Nephron progenitor cell (in vitro differentiated cells): ENCODE data around the gene KRTAP5-1.
A peak's percentile ranks its signal among the peaks of the same experiment; 100 is the strongest.

Experiments used
- DNase-seq: peaks from one replicate; pipeline ENCODE4 v3.0.0; 2021
- H3K27ac Mint-ChIP-seq: 2 replicates; pipeline ENCODE4 v1.8.0; 2021; ENCODE audit warnings: mild to moderate bottlenecking, moderate library complexity, mixed read lengths
- H3K27me3 Mint-ChIP-seq: 2 replicates; pipeline ENCODE4 v1.8.0; 2021; ENCODE audit warnings: mild to moderate bottlenecking, low read depth, mixed read lengths; ENCODE audit not compliant: poor library complexity
- H3K36me3 Mint-ChIP-seq: 2 replicates; pipeline ENCODE4 v1.8.0; 2021; ENCODE audit warnings: low read depth, mixed read lengths
- H3K4me1 Mint-ChIP-seq: 2 replicates; pipeline ENCODE4 v1.8.0; 2021; ENCODE audit warnings: mixed read lengths
- H3K4me3 Mint-ChIP-seq: 2 replicates; pipeline ENCODE4 v1.8.0; 2021; ENCODE audit warnings: mild to moderate bottlenecking, moderate library complexity, mixed read lengths
- H3K9me3 Mint-ChIP-seq: 2 replicates; pipeline ENCODE4 v1.8.0; 2021; ENCODE audit warnings: mild to moderate bottlenecking, moderate library complexity, mixed read lengths
- TF ChIP-seq, protein P1 (sequence below): fragments of 200-600 bp; sonication (generic); IDR thresholded peaks from 2 replicates; pipeline ENCODE4 v1.5.0; 2021; ENCODE audit warnings: antibody characterized with exemption

Gene KRTAP5-1

DNA sequence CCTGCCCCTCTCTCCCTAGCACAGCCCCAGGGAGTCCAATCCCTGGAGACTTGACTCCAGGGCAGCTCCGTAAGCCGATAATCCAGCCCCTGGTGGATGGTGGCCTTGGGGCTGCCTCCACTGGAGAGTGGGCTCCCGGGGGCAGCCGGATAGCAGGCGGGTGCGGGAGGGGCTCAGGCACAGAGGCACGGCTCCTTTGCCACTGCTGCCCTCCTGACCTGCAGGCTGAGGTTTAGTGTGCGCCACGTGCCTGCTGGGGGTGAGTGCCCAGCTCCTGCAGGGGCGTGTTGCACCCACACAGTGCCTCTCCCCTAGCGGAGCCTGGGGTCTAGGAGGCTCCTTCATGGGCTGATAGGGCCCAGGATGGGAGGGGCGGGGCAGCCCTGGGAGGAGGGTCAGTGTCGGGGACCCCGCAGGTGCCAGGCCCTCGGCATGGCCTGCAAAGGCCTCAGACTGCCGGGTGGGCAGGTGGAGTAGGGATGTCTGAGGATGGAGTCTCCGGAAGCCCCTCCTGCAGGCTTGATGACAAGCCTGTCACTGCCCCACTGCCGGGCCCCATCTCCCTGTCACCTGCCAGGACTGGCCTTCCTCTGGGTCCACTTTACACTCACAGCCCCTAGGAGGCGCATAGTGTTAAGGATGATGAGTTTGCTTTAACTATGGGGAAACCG, 18.6 kb downstream of the KRTAP5-1 start:
- no peak overlapping the region for H3K4me3 Mint-ChIP-seq
- TF ChIP-seq, protein P1, sequence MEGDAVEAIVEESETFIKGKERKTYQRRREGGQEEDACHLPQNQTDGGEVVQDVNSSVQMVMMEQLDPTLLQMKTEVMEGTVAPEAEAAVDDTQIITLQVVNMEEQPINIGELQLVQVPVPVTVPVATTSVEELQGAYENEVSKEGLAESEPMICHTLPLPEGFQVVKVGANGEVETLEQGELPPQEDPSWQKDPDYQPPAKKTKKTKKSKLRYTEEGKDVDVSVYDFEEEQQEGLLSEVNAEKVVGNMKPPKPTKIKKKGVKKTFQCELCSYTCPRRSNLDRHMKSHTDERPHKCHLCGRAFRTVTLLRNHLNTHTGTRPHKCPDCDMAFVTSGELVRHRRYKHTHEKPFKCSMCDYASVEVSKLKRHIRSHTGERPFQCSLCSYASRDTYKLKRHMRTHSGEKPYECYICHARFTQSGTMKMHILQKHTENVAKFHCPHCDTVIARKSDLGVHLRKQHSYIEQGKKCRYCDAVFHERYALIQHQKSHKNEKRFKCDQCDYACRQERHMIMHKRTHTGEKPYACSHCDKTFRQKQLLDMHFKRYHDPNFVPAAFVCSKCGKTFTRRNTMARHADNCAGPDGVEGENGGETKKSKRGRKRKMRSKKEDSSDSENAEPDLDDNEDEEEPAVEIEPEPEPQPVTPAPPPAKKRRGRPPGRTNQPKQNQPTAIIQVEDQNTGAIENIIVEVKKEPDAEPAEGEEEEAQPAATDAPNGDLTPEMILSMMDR = no peak
- H3K27ac Mint-ChIP-seq = no peak overlapping the region
- peaks cover 35% of the 10 kb centered on the region for H3K27me3 Mint-ChIP-seq
- no peaks in the 10 kb centered on the region for H3K9me3 Mint-ChIP-seq
- DNase-seq = no peak
- no peaks in the 10 kb centered on the region for H3K36me3 Mint-ChIP-seq
- no peaks in the 10 kb centered on the region for H3K4me1 Mint-ChIP-seq

DNA sequence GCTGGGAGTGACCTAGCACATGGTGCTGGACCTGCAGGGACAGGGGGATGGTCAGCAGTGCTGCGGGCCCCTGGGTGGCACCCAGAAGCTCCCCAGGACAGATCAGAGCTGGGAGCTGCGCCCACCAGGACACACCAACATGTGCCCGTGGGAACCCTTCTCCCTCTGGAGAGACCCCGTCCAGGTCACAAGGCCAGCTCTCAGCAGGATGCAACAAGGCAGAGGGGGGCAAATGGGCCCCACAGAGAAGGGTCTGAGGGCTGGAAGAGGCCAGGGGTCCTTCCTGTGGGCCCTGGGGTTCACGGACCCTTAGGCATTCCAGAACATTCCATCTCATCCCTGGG, 19.2 kb downstream of the KRTAP5-1 start:
- TF ChIP-seq, protein P1 = no peak

DNA sequence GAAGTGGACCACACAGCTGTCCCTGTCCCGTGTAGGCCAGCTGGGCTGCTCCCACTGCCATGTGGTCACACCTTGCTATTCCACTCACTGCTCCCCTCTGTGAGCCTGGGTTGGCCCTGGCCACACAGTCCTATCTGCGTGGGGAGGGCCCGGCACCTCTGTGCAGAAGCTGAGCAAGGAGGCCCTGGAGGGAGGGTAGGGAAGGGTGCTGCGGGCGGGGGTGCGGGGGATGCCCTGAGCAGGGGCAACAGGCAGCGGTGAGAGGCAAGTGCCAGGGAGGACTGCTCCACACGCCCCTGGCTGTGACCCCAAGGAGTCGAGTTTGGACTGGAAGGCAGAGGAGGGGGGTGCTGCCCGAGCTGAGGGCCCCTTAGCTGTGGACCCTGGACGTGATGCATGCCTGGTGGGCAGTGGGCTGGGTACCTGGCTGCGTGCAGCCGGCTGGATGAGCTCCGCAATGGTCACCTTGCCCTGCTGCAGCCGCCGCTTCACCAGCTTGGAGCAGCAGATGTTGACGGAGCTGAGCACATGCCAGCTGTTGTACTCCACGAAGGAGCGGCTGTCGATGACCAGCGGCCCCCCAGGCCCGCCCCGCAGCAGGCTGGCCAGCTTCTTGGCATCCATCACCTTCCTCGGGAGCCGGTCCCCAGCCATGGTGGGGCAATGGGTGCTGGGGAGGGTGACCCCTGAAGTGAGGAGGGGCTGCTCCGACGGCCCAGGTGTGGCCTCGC, 19.7 kb downstream of the KRTAP5-1 start:
- Mint-ChIP-seq H3K9me3 (no peaks in the 10 kb centered on the region), H3K4me1 (no peaks in the 10 kb centered on the region), H3K27ac (no peak overlapping the region), H3K36me3 (no peaks in the 10 kb centered on the region), H3K27me3 (peaks cover 38% of the 10 kb centered on the region), H3K4me3 (no peak overlapping the region)
- TF ChIP-seq, protein P1 = no peak
- DNase-seq = no peak

More for the DNA sequence above, 19.2 kb downstream of the KRTAP5-1 start:
- no peak for DNase-seq
- no peaks in the 10 kb centered on the region for H3K36me3 Mint-ChIP-seq
- no peak overlapping the region for H3K4me3 Mint-ChIP-seq
- no peak overlapping the region for H3K27ac Mint-ChIP-seq
- peaks cover 38% of the 10 kb centered on the region for H3K27me3 Mint-ChIP-seq
- H3K9me3 Mint-ChIP-seq = no peaks in the 10 kb centered on the region
- no peaks in the 10 kb centered on the region for H3K4me1 Mint-ChIP-seq

DNA sequence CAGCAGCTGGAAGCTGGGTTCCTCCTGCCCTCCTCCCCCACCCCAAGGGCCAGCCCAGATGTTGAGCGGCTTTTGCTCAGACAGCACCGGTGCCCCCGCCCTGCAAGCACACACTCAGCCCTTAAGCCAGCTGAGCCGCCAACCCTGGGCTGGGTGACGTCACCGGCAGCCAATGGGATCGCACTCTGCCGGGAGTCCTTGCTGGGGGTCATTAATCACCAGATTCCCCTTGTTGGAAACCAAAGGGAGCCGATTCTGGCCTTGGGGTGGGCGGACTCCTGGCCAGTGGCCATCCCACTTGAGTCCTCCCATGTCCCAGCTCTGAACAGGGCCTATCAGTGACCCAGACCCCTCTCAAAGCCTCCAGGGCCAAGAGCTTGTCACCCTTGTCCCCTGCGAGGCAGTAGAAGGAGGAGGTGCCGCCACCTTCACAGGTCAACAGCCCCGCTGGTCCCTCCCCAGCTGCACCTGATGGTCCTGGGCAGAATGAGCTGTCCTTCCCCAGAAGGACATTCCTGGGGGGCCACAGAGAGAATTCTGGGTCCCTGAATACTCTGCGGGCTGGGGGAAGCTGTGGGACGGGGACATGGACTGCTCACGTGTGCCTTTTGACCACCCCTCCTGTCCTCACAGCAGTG, 20.4 kb downstream of the KRTAP5-1 start:
- Mint-ChIP-seq H3K36me3 (no peaks in the 10 kb centered on the region), H3K4me3 (no peak overlapping the region), H3K4me1 (no peaks in the 10 kb centered on the region), H3K27ac (no peak overlapping the region), H3K27me3 (peaks cover 38% of the 10 kb centered on the region), H3K9me3 (no peaks in the 10 kb centered on the region)
- peak; percentile 87 for DNase-seq
- TF ChIP-seq, protein P1 = no peak

DNA sequence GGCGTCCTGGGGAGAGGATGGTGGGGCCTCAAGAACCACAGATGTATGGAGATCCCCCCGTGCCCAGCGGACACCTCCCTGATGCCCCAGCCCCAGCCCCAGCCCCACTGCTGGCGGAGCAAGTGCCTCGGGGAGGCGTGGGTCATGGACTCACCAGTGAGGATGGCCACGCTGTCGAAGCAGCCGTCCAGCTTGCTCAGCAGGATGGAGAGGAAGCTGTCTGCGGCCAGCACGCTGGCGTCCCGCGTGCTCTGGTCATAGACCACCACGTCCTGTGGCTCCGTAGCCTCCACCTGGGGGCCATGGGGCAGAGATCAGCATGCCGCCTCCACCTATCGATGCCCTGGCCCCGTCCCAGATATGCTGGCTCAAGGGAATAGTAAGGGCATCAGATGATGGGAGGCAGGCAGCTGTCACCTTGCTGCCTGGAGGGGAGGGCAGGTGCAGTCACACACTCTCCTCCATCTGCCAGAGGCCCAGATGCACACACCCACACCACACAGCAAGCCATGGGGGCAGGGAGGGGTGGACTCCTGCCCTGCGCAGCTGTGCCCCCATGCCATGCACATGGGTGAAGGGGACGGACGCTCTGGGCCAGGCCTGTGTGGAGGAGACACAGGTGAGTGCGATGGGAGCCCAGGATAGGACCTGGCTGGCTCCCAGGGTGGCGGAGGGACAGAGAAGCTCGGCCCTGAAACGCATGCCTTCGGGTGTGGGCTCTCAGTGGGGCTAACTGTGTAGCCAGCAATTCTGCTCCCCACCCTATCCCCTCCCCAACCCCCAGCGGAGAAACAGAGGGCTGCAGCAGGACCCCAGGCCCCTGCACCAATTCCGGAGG, 21.2 kb downstream of the KRTAP5-1 start:
- TF ChIP-seq, protein P1 = no peak
- H3K4me1 Mint-ChIP-seq = no peaks in the 10 kb centered on the region
- peaks cover 35% of the 10 kb centered on the region for H3K27me3 Mint-ChIP-seq
- no peaks in the 10 kb centered on the region for H3K9me3 Mint-ChIP-seq
- H3K36me3 Mint-ChIP-seq = no peaks in the 10 kb centered on the region
- no peak for DNase-seq
- H3K4me3 Mint-ChIP-seq = no peak overlapping the region
- no peak overlapping the region for H3K27ac Mint-ChIP-seq
